Right lobe of liver (tissue), 4 donors: Measurements from ENCODE around the gene MFSD6.

ENCODE experiments used
- CTCF ChIP-seq, 4 donors: fragments of 200-600 bp in 3 of 4; fragments of 450-650 bp in 1 of 4; IDR thresholded peaks; one replicate each; pipeline versions ENCODE4 v1.5.1 to v1.8.0; 2016 to 2022; ENCODE audit warnings: antibody characterized with exemption in 4 of 4, mild to moderate bottlenecking in 2 of 4
- POLR2A ChIP-seq: fragments of 450-650 bp; IDR thresholded peaks from one replicate; pipeline ENCODE4 v1.6.1; 2017; ENCODE audit warnings: antibody characterized with exemption, mild to moderate bottlenecking
- donor health status: DM: no; HTN: no; CAD: no.
- donor health status: DM: no; HTN: no; CAD: no.
- donor health status: DM: no; HTN: yes; CAD: no.

- TF ChIP-seq POLR2A: no peak
- TF ChIP-seq CTCF (IDR thresholded peaks at IDR 0.05): no peak
Observed at GRCh38 chr2:190361572-190361971, 46.6 kb upstream of the MFSD6 start.
